CD4-positive, alpha-beta memory T cell (primary cell): ENCODE measurements around the gene TAF1B. TPM values are rescaled to one million over a fixed set of nuclear protein-coding genes. Genes with fewer than 3 reads are reported as not detected.

Source experiments
- CTCF ChIA-PET: fragments of 350-600 bp; sonication (Branson Sonifier 250); formaldehyde crosslinking; loops from one replicate; lab custom pipeline; 2021; ENCODE audit warnings: inconsistent platforms; ENCODE audit not compliant: partially characterized antibody; lab: Charles Lee
- POLR2A ChIA-PET: fragments of 350-600 bp; sonication (Branson Sonifier 250); formaldehyde crosslinking; loops from one replicate; lab custom pipeline; 2021; ENCODE audit not compliant: partially characterized antibody; lab: Charles Lee
- DNase-seq, 5 donors: peaks; one replicate each; pipeline versions ENCODE4 v3.0.0 to v3.0.0-alpha.2; 2020 to 2022; ENCODE audit warnings: mixed read lengths in 1 of 5
- H3K27ac ChIP-seq: one replicate; pipeline ENCODE4 v1.7.0; 2013; ENCODE audit warnings: low read depth, low read length
- H3K27me3 ChIP-seq: 2 replicates; pipeline ENCODE4 v1.7.0; 2013; ENCODE audit warnings: mild to moderate bottlenecking, low read length, moderate library complexity; ENCODE audit not compliant: insufficient read depth
- H3K36me3 ChIP-seq: 2 replicates; pipeline ENCODE4 v1.7.0; 2013; ENCODE audit warnings: mild to moderate bottlenecking, low read length, moderate library complexity; ENCODE audit not compliant: insufficient read depth
- H3K4me1 ChIP-seq: 2 replicates; pipeline ENCODE4 v1.7.0; 2013; ENCODE audit warnings: mild to moderate bottlenecking, low read length, moderate library complexity; ENCODE audit not compliant: insufficient read depth
- H3K4me3 ChIP-seq, 2 donors: one replicate each; pipeline ENCODE4 v1.7.0; 2013; ENCODE audit warnings: low read length in 2 of 2, mild to moderate bottlenecking in 1 of 2
- H3K9me3 ChIP-seq, 2 donors: one replicate each; pipeline ENCODE4 v1.7.0; 2013; ENCODE audit warnings: low read length in 2 of 2, control low read depth in 1 of 2; ENCODE audit not compliant: control insufficient read depth in 1 of 2
- H3K27ac Mint-ChIP-seq, 7 donors: one replicate each; pipeline ENCODE4 v1.8.0; 2020 to 2021; ENCODE audit warnings: mixed read lengths in 7 of 7, mild to moderate bottlenecking in 6 of 7, inconsistent platforms in 3 of 7, moderate library complexity in 3 of 7
- H3K27me3 Mint-ChIP-seq, 2 donors: one replicate each; pipeline ENCODE4 v1.8.0; 2020 to 2021; ENCODE audit warnings: mixed read lengths in 2 of 2
- H3K36me3 Mint-ChIP-seq, 2 donors: one replicate each; pipeline ENCODE4 v1.8.0; 2020 to 2021; ENCODE audit warnings: mixed read lengths in 2 of 2, inconsistent platforms in 1 of 2, mild to moderate bottlenecking in 1 of 2
- H3K4me1 Mint-ChIP-seq, 4 donors: one replicate each; pipeline ENCODE4 v1.8.0; 2020 to 2021; ENCODE audit warnings: mixed read lengths in 4 of 4, mild to moderate bottlenecking in 1 of 4
- H3K4me3 Mint-ChIP-seq, 8 donors: one replicate each; pipeline ENCODE4 v1.8.0; 2020 to 2021; ENCODE audit warnings: mixed read lengths in 8 of 8, mild to moderate bottlenecking in 7 of 8, moderate library complexity in 6 of 8, inconsistent platforms in 3 of 8
- H3K9me3 Mint-ChIP-seq, 8 donors: one replicate each; pipeline ENCODE4 v1.8.0; 2020 to 2021; ENCODE audit warnings: mixed read lengths in 8 of 8, mild to moderate bottlenecking in 5 of 8, inconsistent platforms in 3 of 8, moderate library complexity in 1 of 8
- intact Hi-C: fragments of 100-400 bp; cut with micrococcal nuclease; formaldehyde crosslinking; loops from one replicate; pipeline ENCODE4 v1.15.1; 2023
- polyA plus RNA-seq, 2 donors: library from polyadenylated mRNA; unstranded; fragments of 300-500 nt; fragmentation: Illumina TruSeq; gene quantifications; one replicate each; pipeline ENCODE4 v1.2.3, GENCODE V29; 2021
- total RNA-seq, 2 experiments: library from RNA; stranded (reverse); gene quantifications; one replicate each; pipeline ENCODE4 v1.2.3, GENCODE V29; 2021

The TAF1B gene
- total and polyA plus RNA-seq, 4 experiments from 2014 or later: 4.1 to 23.9 (median 17.8) TPM

DNA sequence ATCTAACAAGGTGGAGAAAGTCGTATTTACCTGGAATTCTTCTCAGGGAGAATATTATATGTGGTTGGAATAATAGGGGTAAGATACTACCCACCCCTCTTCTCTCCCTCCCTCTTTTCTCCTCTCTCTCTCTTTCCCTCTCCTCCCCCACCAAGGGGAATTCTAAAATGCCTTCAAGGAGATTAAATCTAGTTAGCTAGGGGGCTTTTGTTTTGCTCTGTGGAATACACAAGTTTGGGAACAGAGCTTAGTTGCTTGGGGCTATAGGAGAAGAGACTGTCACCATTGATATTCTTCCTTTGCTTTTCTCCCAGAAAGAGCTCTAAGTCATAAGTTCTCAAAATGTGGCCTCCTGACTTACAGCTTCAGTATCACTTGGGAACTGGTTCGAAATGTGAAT lies 34.5 kb downstream of the TAF1B start:
- Histone ChIP-seq H3K36me3 (peaks cover 7% of the 10 kb centered on the region), H3K27me3 (no peaks in the 10 kb centered on the region), H3K4me3 (no peak overlapping the region), H3K9me3 (no peaks in the 10 kb centered on the region), H3K27ac (no peak overlapping the region), H3K4me1 (no peaks in the 10 kb centered on the region)
- peaks cover 55 to 60% of the 10 kb centered on the region in 2 donors for H3K36me3 Mint-ChIP-seq
- no peaks in the 10 kb centered on the region for H3K9me3 Mint-ChIP-seq
- DNase-seq: no peak
- CTCF ChIA-PET: interaction anchor here (0.9 kb wide), 2 partner anchors 34 to 62 kb away, joined by 3 read pairs; no protein-coding TSS in a partner anchor
- peak overlapping the region in 1 of 7 donors; percentile 83 for H3K27ac Mint-ChIP-seq
- intact Hi-C loops: no loop called here
- H3K4me1 Mint-ChIP-seq: peaks cover 0 to 4% (median 0%) of the 10 kb centered on the region in 4 donors
- H3K4me3 Mint-ChIP-seq: no peak overlapping the region
- no peaks in the 10 kb centered on the region for H3K27me3 Mint-ChIP-seq
- POLR2A ChIA-PET: no interaction called here

DNA sequence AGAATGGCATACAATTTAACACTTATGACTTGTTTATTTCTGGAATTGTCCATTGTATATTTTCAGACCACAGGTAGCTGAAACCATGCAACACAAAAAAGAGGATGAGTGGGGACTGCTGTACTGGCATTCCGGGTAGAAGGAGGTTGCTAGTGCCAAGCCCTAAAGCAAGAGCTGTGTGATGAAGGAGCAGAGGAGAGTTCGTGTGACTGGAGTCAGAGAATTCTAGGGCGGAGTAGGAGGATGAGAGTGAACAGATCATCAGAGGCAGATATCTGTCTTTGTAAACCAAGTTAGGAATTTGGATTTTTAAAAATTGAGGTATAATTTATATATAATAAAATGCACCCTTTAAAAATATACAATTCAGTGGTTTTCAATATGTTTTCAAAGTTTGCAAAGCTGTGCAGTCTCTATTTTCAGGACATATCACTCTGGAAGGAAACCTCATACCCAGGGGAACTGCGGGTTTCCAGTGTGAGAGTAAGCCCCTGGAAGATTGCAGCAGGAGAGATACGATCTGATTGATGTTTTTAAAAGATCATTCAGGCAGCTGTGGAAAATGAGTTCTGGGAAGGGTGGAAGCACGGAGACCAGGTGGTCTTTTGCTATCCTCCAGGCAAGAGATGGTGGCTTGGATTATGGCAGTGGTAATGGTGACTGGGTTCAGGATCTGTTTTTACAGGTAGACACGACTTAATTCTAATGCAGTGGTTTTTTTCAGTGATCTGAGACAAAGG lies 36.4 kb downstream of the TAF1B start:
- Mint-ChIP-seq H3K27ac (peak overlapping the region in 1 of 7 donors; percentile 33), H3K36me3 (peaks cover 49 to 56% of the 10 kb centered on the region in 2 donors), H3K27me3 (no peaks in the 10 kb centered on the region), H3K9me3 (no peaks in the 10 kb centered on the region), H3K4me1 (peaks cover 0 to 2% (median 0%) of the 10 kb centered on the region in 4 donors), H3K4me3 (no peak overlapping the region)
- H3K9me3 ChIP-seq: no peaks in the 10 kb centered on the region
- H3K36me3 ChIP-seq: peaks cover 7% of the 10 kb centered on the region
- no peak overlapping the region for H3K4me3 ChIP-seq
- H3K4me1 ChIP-seq: no peaks in the 10 kb centered on the region
- intact Hi-C loops: no loop called here
- ChIA-PET POLR2A (no interaction called here), CTCF (interaction anchor here (1.2 kb wide), 1 partner anchor 10 kb away, joined by 4 read pairs; no protein-coding TSS in a partner anchor)
- DNase-seq: no peak
- no peaks in the 10 kb centered on the region for H3K27me3 ChIP-seq
- no peak overlapping the region for H3K27ac ChIP-seq

- Mint-ChIP-seq H3K4me1 (peaks cover 0 to 9% (median 4%) of the 10 kb centered on the region in 4 donors), H3K36me3 (peaks cover 60 to 65% of the 10 kb centered on the region in 2 donors), H3K27ac (no peak overlapping the region), H3K9me3 (peaks cover 0 to 19% (median 11%) of the 10 kb centered on the region in 8 donors), H3K27me3 (no peaks in the 10 kb centered on the region), H3K4me3 (no peak overlapping the region)
- POLR2A ChIA-PET: no interaction called here
- no peak overlapping the region for H3K4me3 ChIP-seq
- no peak for DNase-seq
- H3K27ac ChIP-seq: no peak overlapping the region
- CTCF ChIA-PET: no interaction called here
- intact Hi-C loops: no loop called here
- H3K9me3 ChIP-seq: no peaks in the 10 kb centered on the region
- no peaks in the 10 kb centered on the region for H3K4me1 ChIP-seq
- no peaks in the 10 kb centered on the region for H3K36me3 ChIP-seq
- H3K27me3 ChIP-seq: no peaks in the 10 kb centered on the region
Measured at GRCh38 chr2:9883897-9884296, 40.6 kb downstream of the TAF1B start.

GRCh38 chr2:9884436-9884835 lies 41.2 kb downstream of the TAF1B start:
- H3K27me3 ChIP-seq: no peaks in the 10 kb centered on the region
- Mint-ChIP-seq H3K27ac (no peak overlapping the region), H3K9me3 (peaks cover 0 to 19% (median 11%) of the 10 kb centered on the region in 8 donors), H3K36me3 (peaks cover 61 to 65% of the 10 kb centered on the region in 2 donors), H3K4me3 (no peak overlapping the region), H3K4me1 (peaks cover 0 to 9% (median 7%) of the 10 kb centered on the region in 4 donors), H3K27me3 (no peaks in the 10 kb centered on the region)
- H3K4me3 ChIP-seq: no peak overlapping the region
- ChIA-PET CTCF (interaction anchor here (0.6 kb wide), 1 partner anchor 12 kb away, joined by 6 read pairs; no protein-coding TSS in a partner anchor), POLR2A (no interaction called here)
- no peak overlapping the region for H3K27ac ChIP-seq
- no peak for DNase-seq
- no peaks in the 10 kb centered on the region for H3K4me1 ChIP-seq
- intact Hi-C loops: no loop called here
- no peaks in the 10 kb centered on the region for H3K9me3 ChIP-seq
- no peaks in the 10 kb centered on the region for H3K36me3 ChIP-seq

- CTCF ChIA-PET: interaction anchor here (0.6 to 1.4 kb wide), 2 partner anchors 12 to 69 kb away, joined by 4 to 6 read pairs; no protein-coding TSS in a partner anchor
- H3K4me1 Mint-ChIP-seq: peaks cover 0 to 16% (median 10%) of the 10 kb centered on the region in 4 donors
Measured at GRCh38 chr2:9885036-9885684, 41.9 kb downstream of the TAF1B start.

DNA sequence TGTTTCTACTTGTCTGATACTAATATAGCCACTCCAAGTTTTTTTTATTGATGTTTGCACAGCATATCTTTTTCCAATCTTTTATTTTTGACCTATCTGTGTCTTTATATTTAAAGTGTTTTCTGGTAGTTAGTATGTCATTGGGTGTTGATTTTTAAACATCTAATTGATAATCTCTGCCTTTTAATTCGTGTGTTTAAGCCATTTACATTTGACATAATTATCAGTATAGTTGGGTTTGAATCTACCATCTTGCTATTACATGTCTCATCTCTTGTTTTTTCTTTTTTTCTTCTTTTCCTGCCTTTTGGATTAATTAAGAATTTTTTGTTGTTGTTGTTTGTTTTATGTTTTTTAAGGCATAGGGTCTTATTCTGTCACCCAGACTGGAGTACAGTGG lies 44.2 kb downstream of the TAF1B start:
- Histone ChIP-seq H3K4me1 (no peaks in the 10 kb centered on the region), H3K27ac (no peak overlapping the region), H3K9me3 (no peaks in the 10 kb centered on the region), H3K4me3 (no peak overlapping the region), H3K36me3 (no peaks in the 10 kb centered on the region), H3K27me3 (no peaks in the 10 kb centered on the region)
- POLR2A ChIA-PET: no interaction called here
- Mint-ChIP-seq H3K36me3 (peaks cover 62 to 63% of the 10 kb centered on the region in 2 donors), H3K9me3 (peaks cover 0 to 19% (median 11%) of the 10 kb centered on the region in 8 donors), H3K4me3 (no peak overlapping the region), H3K27me3 (no peaks in the 10 kb centered on the region), H3K27ac (no peak overlapping the region), H3K4me1 (peaks cover 0 to 16% (median 10%) of the 10 kb centered on the region in 4 donors)
- CTCF ChIA-PET: interaction anchor here (0.6 kb wide), 1 partner anchor 35 kb away, joined by 3 read pairs; no protein-coding TSS in a partner anchor
- intact Hi-C loops: no loop called here
- DNase-seq: no peak

More at GRCh38 chr2:9885036-9885684, 41.9 kb downstream of the TAF1B start:
- no peak overlapping the region for H3K4me3 Mint-ChIP-seq
- H3K27ac ChIP-seq: no peak overlapping the region
- POLR2A ChIA-PET: no interaction called here
- no peak overlapping the region for H3K4me3 ChIP-seq
- H3K36me3 ChIP-seq: no peaks in the 10 kb centered on the region
- intact Hi-C loops: no loop called here
- no peaks in the 10 kb centered on the region for H3K9me3 ChIP-seq
- H3K9me3 Mint-ChIP-seq: peaks cover 0 to 19% (median 11%) of the 10 kb centered on the region in 8 donors
- H3K36me3 Mint-ChIP-seq: peaks cover 60 to 63% of the 10 kb centered on the region in 2 donors
- peak overlapping the region in 3 of 7 donors; percentile 8 to 63 (median 14) for H3K27ac Mint-ChIP-seq
- H3K27me3 Mint-ChIP-seq: no peaks in the 10 kb centered on the region
- H3K27me3 ChIP-seq: no peaks in the 10 kb centered on the region
- DNase-seq: no peak
- no peaks in the 10 kb centered on the region for H3K4me1 ChIP-seq

- Mint-ChIP-seq H3K9me3 (peaks cover 0 to 19% (median 11%) of the 10 kb centered on the region in 8 donors), H3K27me3 (no peaks in the 10 kb centered on the region), H3K4me1 (peaks cover 0 to 16% (median 10%) of the 10 kb centered on the region in 4 donors), H3K4me3 (no peak overlapping the region), H3K27ac (peak overlapping the region in 2 of 7 donors; percentile 12 to 33), H3K36me3 (peaks cover 52 to 57% of the 10 kb centered on the region in 2 donors)
- Histone ChIP-seq H3K4me1 (no peaks in the 10 kb centered on the region), H3K9me3 (no peaks in the 10 kb centered on the region), H3K36me3 (no peaks in the 10 kb centered on the region), H3K4me3 (no peak overlapping the region), H3K27me3 (no peaks in the 10 kb centered on the region), H3K27ac (no peak overlapping the region)
- DNase-seq: no peak
- intact Hi-C loops: no loop called here
- POLR2A ChIA-PET: no interaction called here
- CTCF ChIA-PET: interaction anchor here (1.5 to 1.6 kb wide), 2 partner anchors 10 to 12 kb away, joined by 4 read pairs; no protein-coding TSS in a partner anchor
Measured at GRCh38 chr2:9889812-9890261, 46.6 kb downstream of the TAF1B start.
